ENCODE data around the gene SRXN1. TPM values are rescaled to one million over a fixed set of nuclear protein-coding genes. Genes with fewer than 3 reads are reported as not detected.
A peak's percentile ranks its signal among the peaks of the same experiment; 100 is the strongest.

The SRXN1 gene
- total RNA-seq, 4 donors from 2014 or later: 36.9 to 57.1 (median 38.0) TPM

DNA sequence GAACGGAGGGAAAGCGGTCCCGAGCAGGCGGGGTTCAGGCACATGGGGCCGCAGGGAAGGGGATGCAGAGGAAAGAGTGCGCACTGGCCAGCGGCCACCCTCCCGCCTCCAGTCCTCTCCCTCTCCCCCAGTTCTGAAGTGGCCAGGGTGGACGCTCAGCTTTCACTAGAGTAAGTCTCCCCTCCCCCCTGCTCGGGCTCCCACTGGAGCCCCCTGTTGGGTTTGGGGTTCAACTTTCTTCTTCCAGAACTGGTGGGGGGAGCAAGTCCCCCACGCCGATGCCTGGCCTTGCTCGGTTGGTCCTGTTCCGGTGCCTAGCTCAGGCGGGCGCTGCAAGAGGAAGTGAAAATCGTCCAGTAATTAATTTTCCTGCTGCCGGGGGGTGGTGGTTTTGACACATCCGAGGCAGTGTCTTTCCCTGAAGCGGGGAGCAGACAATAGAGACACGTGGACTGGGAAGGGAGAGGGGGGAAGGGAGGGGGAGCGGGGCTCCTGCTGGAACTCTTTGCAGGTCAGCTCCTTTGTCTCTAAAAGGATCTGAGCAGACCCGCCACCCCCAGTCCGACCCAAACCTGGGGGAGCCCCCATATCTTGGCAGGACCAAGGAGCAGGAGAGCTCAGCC lies 23.4 kb upstream of the SRXN1 start:
- Histone ChIP-seq H3K9me3 (no peaks in the 10 kb centered on the region), H3K27ac (no peak overlapping the region), H3K4me3 (no peak overlapping the region), H3K36me3 (no peaks in the 10 kb centered on the region), H3K27me3 (peaks cover 92% of the 10 kb centered on the region), H3K4me1 (peaks cover 0 to 23% (median 10%) of the 10 kb centered on the region in 3 donors)
- 0 to 2% methylated on average over 2 to 10 of the region's 24 CpGs for WGBS, 2 donors (ENCODE audit: low coverage in 1 of 2)
- TF ChIP-seq POLR2AphosphoS5 (IDR thresholded peaks at IDR 0.05) (no peak), EP300 (IDR thresholded peaks at IDR 0.05) (no peak), POLR2A (IDR thresholded peaks at IDR 0.05) (no peak)
- TF ChIP-seq, protein P1, sequence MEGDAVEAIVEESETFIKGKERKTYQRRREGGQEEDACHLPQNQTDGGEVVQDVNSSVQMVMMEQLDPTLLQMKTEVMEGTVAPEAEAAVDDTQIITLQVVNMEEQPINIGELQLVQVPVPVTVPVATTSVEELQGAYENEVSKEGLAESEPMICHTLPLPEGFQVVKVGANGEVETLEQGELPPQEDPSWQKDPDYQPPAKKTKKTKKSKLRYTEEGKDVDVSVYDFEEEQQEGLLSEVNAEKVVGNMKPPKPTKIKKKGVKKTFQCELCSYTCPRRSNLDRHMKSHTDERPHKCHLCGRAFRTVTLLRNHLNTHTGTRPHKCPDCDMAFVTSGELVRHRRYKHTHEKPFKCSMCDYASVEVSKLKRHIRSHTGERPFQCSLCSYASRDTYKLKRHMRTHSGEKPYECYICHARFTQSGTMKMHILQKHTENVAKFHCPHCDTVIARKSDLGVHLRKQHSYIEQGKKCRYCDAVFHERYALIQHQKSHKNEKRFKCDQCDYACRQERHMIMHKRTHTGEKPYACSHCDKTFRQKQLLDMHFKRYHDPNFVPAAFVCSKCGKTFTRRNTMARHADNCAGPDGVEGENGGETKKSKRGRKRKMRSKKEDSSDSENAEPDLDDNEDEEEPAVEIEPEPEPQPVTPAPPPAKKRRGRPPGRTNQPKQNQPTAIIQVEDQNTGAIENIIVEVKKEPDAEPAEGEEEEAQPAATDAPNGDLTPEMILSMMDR (IDR thresholded peaks at IDR 0.05): no peak
- no peak for ATAC-seq

DNA sequence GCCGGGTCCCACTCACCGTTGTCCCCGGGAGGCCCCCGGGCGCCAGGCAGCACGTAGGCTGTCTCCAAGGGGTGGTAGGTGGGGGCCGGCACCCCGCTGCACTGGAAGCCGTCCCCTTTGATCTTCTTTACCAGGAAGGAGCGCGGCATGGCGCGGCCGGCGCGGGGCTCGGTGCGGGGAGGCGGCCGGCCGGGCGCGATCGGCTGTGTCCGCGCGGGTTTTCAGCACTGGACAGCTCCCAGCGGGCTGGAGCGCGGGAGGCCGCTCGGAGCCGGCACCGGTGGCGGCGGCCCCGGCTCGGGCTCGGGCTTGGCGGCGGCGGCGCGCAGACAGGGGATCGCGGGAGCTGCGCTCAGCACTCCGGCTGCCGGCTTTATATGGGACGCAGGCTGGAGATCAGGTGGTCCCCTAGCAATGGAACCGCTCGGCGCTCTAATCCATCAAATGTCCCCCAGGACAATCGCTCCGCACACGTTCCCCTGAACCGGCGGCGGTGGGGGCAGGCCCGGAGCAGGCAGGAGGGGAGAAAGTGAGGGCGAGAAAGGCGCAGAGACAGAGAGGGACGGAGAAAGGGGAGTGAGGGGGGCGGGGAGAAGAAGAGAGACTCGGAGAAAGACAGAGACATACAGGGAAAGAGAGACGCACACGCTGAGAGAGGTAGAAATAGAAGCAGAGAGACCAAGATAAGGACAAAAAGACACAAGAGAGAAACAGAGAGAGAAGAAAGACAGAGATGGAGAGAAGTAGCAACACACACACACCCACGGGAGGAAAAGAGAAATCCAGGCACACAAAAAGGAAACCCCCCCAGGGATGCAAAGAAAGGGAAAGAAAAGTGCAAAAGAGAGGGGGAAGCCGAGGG lies 22.7 kb upstream of the SRXN1 start, which contains the start of gene SCRT2:
TSS of gene SCRT2 (minus strand) at position 350 of the 862 bp plus-strand sequence. CDS start at position 149, 201 bp downstream.
- H3K27me3 ChIP-seq: peaks cover 92% of the 10 kb centered on the region
- WGBS, 2 donors (ENCODE audit: low coverage in 1 of 2): 0 to 3% methylated on average over 7 to 8 of the region's 69 CpGs
- no peak within 1 kb of the TSS for H3K27ac ChIP-seq
- ATAC-seq: peak; percentile 94
- no peaks in the 10 kb centered on the region for H3K9me3 ChIP-seq
- H3K4me3 ChIP-seq: peak within 1 kb of the TSS in 1 of 2 donors; percentile 26
- peaks cover 0 to 23% (median 10%) of the 10 kb centered on the region in 3 donors for H3K4me1 ChIP-seq
- TF ChIP-seq POLR2AphosphoS5 (IDR thresholded peaks at IDR 0.05): no peak
- no peaks in the 10 kb centered on the region for H3K36me3 ChIP-seq

DNA sequence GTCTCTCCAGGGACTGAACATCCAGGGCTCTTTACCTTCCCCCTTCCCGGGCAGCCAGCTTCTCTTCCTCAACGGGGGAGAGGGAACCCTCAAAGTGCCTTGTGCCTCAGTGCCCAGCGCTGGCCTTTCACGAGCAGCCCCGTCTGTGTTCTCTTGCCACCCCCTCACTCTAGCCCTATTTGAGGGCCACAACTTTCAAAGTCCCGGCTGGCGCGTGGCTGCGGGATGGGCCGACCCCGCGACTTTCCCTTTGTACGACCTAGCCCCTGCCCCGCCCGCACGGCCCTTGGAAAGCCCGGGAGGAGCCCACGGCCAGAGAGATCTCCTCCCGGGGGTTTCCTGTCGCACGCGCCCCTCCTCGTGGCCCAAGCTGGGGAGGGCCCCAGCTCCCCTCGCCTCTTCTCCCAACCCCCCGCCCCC lies 22.0 kb upstream of the SRXN1 start:
- H3K36me3 ChIP-seq: no peaks in the 10 kb centered on the region
- TF ChIP-seq POLR2AphosphoS5 (IDR thresholded peaks at IDR 0.05): no peak
- TF ChIP-seq, protein P1 (IDR thresholded peaks at IDR 0.05): no peak
- H3K27ac ChIP-seq: no peak overlapping the region
- 0% methylated on average over 3 of the region's 25 CpGs; no CpG with 5 or more reads in 1 of the 2 donors for WGBS, 2 donors (ENCODE audit: low coverage in 1 of 2)
- peak; percentile 3 for ATAC-seq
- H3K27me3 ChIP-seq: peaks cover 92% of the 10 kb centered on the region
- peaks cover 0 to 23% (median 10%) of the 10 kb centered on the region in 3 donors for H3K4me1 ChIP-seq
- H3K9me3 ChIP-seq: no peaks in the 10 kb centered on the region
- H3K4me3 ChIP-seq: peak overlapping the region in 1 of 2 donors; percentile 26

DNA sequence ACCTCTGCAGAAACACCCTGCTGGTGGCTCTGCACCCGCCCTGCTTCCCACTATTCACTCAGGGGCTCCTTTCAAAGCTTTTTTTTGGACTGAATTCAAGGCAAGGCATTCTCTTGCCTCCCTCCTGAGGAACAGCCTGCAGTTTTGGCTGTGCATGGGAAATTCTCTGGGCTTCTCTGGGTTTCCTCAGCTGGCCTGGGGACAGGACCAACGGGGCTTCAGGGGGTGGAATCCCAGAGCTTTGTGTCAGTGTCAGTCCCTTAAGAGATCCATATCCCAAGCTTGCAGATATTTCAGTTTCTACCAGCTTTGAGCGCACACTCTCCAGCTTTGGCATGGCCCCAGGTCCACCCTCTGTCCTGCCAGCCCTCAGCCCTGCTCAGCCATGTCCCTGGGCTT lies 20.6 kb upstream of the SRXN1 start:
- Histone ChIP-seq H3K9me3 (no peaks in the 10 kb centered on the region), H3K36me3 (no peaks in the 10 kb centered on the region), H3K4me1 (peaks cover 0 to 23% (median 10%) of the 10 kb centered on the region in 3 donors), H3K27ac (no peak overlapping the region), H3K4me3 (no peak overlapping the region), H3K27me3 (peaks cover 92% of the 10 kb centered on the region)
- no peak for ATAC-seq
- TF ChIP-seq POLR2AphosphoS5 (IDR thresholded peaks at IDR 0.05) (no peak), EP300 (IDR thresholded peaks at IDR 0.05) (no peak), POLR2A (IDR thresholded peaks at IDR 0.05) (no peak)
- TF ChIP-seq, protein P1 (IDR thresholded peaks at IDR 0.05): no peak
- 17 to 100% methylated on average over 1 of the region's 3 CpGs for WGBS, 2 donors (ENCODE audit: low coverage in 1 of 2)

DNA sequence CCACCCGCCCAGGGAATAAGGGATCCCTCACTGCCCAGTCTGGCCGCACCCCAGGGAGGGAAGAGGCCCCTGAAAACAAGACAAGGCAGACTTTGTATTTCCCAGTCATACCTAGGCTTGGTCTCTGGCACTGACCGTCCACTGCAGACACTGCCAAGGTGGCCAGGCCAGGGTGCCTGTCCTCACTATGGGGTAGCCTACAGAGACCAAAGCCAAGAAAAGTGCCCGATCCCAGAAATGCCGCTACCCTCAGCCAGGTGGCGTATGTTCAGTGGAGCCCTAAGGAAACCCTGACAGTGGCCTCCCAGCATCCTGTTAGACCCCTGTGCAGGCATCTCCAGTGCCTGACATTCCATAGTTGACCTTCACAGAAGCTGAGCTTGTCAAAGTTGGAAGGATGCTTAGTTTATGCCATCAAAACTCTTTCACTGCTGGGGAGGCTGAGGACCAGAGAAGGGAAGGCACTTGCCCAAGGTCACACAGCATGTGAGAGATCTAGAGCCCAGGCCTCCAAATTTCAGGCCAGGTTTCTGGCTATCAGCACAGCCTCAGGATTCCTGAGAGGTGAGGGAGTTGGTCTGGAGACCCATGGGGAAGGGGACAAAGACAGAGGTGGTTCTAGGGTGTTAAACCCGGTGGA lies 20.1 kb upstream of the SRXN1 start:
- Histone ChIP-seq H3K4me1 (peaks cover 0 to 23% (median 10%) of the 10 kb centered on the region in 3 donors), H3K4me3 (no peak overlapping the region), H3K9me3 (no peaks in the 10 kb centered on the region), H3K27me3 (peaks cover 92% of the 10 kb centered on the region), H3K36me3 (no peaks in the 10 kb centered on the region), H3K27ac (no peak overlapping the region)
- TF ChIP-seq, protein P1 (IDR thresholded peaks at IDR 0.05): no peak
- no peak for TF ChIP-seq POLR2A (IDR thresholded peaks at IDR 0.05)
- no peak for TF ChIP-seq EP300 (IDR thresholded peaks at IDR 0.05)
- no peak for TF ChIP-seq POLR2AphosphoS5 (IDR thresholded peaks at IDR 0.05)
- no CpG with 5 or more reads among the region's 7 CpGs for WGBS, 2 donors (ENCODE audit: low coverage in 1 of 2)
- no peak for ATAC-seq
